ENCODE measurements around the gene IGF2BP1.

Gene IGF2BP1

DNA sequence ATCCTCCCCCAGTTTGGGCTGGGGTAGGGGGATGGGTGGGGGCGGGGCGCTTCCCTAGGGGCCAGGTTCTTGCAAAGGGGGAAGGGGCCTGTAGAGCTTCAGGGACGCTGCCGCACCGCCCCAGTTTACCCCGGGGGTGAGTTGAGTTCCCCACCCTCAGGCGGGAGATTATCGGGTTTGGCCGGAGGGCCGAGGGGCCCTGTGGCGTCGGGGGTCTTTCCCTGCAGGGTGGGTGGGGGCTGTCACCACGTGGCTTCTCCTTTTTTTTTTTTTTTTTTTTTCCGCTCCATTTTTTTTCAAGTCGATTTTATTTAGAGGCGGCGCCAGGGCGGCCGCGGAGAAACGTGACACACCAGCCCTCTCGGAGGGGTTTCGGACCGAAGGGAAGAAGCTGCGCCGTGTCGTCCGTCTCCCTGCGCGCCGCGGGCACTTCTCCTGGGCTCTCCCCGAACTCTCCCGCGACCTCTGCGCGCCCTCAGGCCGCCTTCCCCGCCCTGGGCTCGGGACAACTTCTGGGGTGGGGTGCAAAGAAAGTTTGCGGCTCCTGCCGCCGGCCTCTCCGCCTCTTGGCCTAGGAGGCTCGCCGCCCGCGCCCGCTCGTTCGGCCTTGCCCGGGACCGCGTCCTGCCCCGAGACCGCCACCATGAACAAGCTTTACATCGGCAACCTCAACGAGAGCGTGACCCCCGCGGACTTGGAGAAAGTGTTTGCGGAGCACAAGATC lies at the start of gene IGF2BP1:
IGF2BP1 (plus strand) TSS at position 283 of the 724 bp plus-strand sequence; CDS start at position 644, 361 bp downstream.
- peaks cover 20% of the 10 kb centered on the region for H3K4me1 ChIP-seq (ENCODE audit: control insufficient read depth, insufficient read depth, low read length)
- H3K27me3 ChIP-seq (ENCODE audit: control insufficient read depth, insufficient read depth, low read length) = no peaks in the 10 kb centered on the region
- peak within 1 kb of the TSS; percentile 98 for H3K4me3 ChIP-seq (ENCODE audit: low read depth, low read length)
- no peaks in the 10 kb centered on the region for H3K9me3 ChIP-seq (ENCODE audit: control insufficient read depth, insufficient read depth, low read length)
- H3K36me3 ChIP-seq (ENCODE audit: control insufficient read depth, insufficient read depth, low read length) = peaks cover 4% of the 10 kb centered on the region
- H3K9ac ChIP-seq (ENCODE audit: low read depth, low read length) = peak within 1 kb of the TSS; percentile 100

DNA sequence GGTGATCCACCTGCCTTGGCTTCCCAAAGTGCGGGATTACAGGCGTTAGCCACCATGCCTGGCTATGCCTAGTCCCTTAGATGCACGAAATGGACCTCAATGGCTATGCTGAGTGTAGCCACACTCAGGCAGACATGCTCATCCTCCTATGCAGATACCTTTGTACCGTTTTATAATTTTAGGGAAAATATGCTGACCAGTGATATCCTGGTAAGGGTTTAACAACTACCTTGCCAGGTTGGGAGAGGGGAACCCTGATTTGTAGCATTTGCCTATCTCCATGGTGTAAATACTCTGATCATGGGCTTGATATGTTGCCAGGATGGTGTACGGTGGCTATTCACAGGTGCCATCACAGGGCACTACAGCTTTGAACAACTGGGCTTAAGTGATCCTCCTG lies 45.6 kb upstream of the IGF2BP1 start:
- no peaks in the 10 kb centered on the region for H3K27me3 ChIP-seq (ENCODE audit: control insufficient read depth, insufficient read depth, low read length)
- peaks cover 6% of the 10 kb centered on the region for H3K4me1 ChIP-seq (ENCODE audit: control insufficient read depth, insufficient read depth, low read length)
- H3K36me3 ChIP-seq (ENCODE audit: control insufficient read depth, insufficient read depth, low read length) = no peaks in the 10 kb centered on the region
- no peak overlapping the region for H3K4me3 ChIP-seq (ENCODE audit: low read depth, low read length)
- no peaks in the 10 kb centered on the region for H3K9me3 ChIP-seq (ENCODE audit: control insufficient read depth, insufficient read depth, low read length)
- no peak overlapping the region for H3K9ac ChIP-seq (ENCODE audit: low read depth, low read length)

DNA sequence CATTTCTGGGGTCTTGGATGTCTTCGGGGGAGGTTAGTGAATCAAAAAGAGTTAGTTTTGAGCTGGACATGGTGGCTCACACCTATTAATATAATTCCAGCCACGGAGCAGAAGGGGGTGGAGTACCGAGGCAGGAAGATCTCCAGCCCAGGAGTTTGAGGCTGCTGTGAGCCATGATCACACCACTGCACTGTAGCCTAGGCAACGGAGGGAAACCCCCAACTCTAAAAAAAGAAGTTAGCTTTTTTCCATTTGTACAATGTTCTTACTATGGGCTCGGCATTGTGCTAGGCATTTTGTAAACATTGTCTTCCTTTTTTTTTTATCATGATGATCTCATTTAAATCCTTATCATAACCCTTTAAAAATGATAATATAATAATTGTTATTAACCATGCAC lies 44.3 kb upstream of the IGF2BP1 start:
- H3K4me3 ChIP-seq (ENCODE audit: low read depth, low read length) = no peak overlapping the region
- no peaks in the 10 kb centered on the region for H3K36me3 ChIP-seq (ENCODE audit: control insufficient read depth, insufficient read depth, low read length)
- no peaks in the 10 kb centered on the region for H3K27me3 ChIP-seq (ENCODE audit: control insufficient read depth, insufficient read depth, low read length)
- H3K4me1 ChIP-seq (ENCODE audit: control insufficient read depth, insufficient read depth, low read length) = peaks cover 6% of the 10 kb centered on the region
- H3K9me3 ChIP-seq (ENCODE audit: control insufficient read depth, insufficient read depth, low read length) = no peaks in the 10 kb centered on the region
- no peak overlapping the region for H3K9ac ChIP-seq (ENCODE audit: low read depth, low read length)

DNA sequence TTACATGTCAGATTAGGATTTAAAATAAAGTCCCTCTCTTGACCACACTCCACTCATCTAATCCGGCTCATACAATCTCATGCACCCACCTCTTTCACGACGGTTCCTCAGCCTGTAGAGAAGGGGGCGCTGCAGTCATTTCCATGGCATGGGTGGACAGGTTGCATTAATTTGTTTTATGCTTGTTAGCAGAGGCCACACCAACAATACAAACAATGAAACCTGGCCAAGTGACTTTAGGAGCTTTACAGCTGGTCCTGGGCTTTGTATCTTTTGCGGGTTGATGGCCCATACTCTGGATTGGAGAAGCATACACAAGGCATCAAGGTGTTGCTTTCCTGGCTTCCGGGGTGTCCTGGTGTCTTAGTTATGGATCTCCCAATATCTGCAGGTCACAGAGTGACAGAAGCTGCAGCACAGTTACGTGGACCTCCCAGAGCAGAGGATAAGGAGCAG lies 42.9 kb upstream of the IGF2BP1 start:
- no peaks in the 10 kb centered on the region for H3K9me3 ChIP-seq (ENCODE audit: control insufficient read depth, insufficient read depth, low read length)
- no peak overlapping the region for H3K4me3 ChIP-seq (ENCODE audit: low read depth, low read length)
- H3K4me1 ChIP-seq (ENCODE audit: control insufficient read depth, insufficient read depth, low read length) = peaks cover 6% of the 10 kb centered on the region
- no peaks in the 10 kb centered on the region for H3K27me3 ChIP-seq (ENCODE audit: control insufficient read depth, insufficient read depth, low read length)
- no peaks in the 10 kb centered on the region for H3K36me3 ChIP-seq (ENCODE audit: control insufficient read depth, insufficient read depth, low read length)
- no peak overlapping the region for H3K9ac ChIP-seq (ENCODE audit: low read depth, low read length)

DNA sequence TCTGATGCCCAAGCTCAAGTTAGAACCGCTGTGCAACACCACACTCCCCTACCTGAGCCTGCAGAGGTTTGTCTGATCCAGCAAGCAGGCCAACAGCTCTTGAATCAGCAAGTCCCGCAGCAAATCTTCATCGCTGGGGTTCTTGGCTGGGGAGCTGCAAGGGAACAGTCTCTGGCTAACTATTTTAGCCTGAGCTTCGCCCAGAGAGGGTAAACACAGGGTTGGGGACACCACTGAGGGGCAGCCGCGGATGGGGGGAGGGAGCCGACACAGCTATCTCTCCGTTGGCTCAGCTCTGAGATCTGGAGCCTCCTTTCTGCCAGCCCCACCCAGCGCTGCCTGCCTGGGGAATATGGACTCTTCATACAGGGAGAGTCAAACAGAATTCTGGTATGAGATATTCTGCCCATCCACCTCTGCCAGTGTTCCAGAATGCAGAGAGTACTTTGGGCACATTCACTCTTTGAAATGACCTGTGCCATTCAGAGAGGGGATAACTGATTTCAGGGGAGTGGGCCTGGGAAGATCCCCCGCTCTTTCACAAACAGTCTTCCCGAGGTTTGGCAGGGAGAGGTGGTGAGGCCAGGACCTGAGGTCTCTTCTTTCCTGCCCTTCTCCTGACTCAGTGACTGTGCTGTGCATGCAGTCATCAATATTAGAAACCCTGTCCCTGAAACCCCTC lies 36.2 kb upstream of the IGF2BP1 start:
- no peaks in the 10 kb centered on the region for H3K27me3 ChIP-seq (ENCODE audit: control insufficient read depth, insufficient read depth, low read length)
- H3K9ac ChIP-seq (ENCODE audit: low read depth, low read length) = no peak overlapping the region
- peaks cover 13% of the 10 kb centered on the region for H3K4me1 ChIP-seq (ENCODE audit: control insufficient read depth, insufficient read depth, low read length)
- no peaks in the 10 kb centered on the region for H3K36me3 ChIP-seq (ENCODE audit: control insufficient read depth, insufficient read depth, low read length)
- no peaks in the 10 kb centered on the region for H3K9me3 ChIP-seq (ENCODE audit: control insufficient read depth, insufficient read depth, low read length)
- H3K4me3 ChIP-seq (ENCODE audit: low read depth, low read length) = peak overlapping the region; percentile 10

DNA sequence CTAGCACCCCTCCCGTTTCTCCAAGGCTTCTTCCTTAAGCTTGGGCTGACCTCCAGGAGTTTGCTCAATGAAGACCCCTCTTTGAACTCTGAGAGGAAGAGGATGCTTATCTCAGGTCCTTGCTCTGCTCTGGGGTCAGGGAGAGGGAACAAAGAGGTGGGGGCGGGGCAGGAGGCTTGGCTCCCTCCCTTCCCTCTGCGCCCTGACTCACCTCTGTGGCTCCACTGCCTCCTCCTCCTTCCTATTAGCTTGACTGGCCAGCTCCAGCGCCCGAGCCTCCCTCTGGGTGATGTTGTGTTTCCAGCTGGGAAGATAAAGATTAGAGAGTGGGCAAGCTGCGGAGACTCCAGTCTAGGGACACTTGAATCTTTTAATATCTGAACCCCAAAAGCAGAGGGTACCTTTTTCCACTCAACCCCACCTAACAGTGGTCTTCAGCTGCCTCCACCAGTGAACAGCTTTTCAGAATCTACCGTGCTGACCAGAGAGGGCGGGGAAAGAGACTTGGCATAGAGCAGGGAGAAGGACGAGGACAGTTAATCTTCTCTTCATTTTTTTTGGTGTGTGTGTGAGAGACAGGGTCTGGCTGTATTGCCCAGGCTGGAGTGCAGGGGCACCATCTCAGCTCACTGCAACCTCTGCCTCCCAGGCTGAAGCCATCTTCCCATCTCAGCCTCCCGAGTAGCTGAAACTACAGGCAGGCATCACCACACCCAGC lies 35.5 kb upstream of the IGF2BP1 start:
- no peaks in the 10 kb centered on the region for H3K9me3 ChIP-seq (ENCODE audit: control insufficient read depth, insufficient read depth, low read length)
- no peaks in the 10 kb centered on the region for H3K27me3 ChIP-seq (ENCODE audit: control insufficient read depth, insufficient read depth, low read length)
- H3K4me3 ChIP-seq (ENCODE audit: low read depth, low read length) = peak overlapping the region; percentile 10
- H3K36me3 ChIP-seq (ENCODE audit: control insufficient read depth, insufficient read depth, low read length) = no peaks in the 10 kb centered on the region
- no peak overlapping the region for H3K9ac ChIP-seq (ENCODE audit: low read depth, low read length)
- peaks cover 13% of the 10 kb centered on the region for H3K4me1 ChIP-seq (ENCODE audit: control insufficient read depth, insufficient read depth, low read length)

DNA sequence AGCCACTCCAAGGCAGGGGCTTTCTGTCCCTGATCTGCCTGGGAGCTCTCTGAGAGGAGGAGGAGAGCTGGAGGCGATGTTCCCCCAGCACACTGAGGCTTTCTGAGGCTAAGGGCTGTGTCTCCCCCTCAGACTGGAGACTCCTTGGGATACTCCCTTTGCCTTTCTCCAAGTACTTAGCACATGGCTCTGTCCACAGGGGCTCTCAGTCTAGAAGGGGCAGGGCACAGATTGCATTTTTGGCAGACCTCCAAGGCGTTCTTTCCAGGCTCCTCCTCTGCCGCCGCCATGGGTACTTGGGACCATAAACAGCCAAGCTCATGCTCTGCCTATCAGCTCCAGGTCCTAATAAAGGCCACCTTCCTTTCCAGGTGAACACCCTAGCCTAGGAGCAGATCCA lies 27.0 kb upstream of the IGF2BP1 start:
- no peaks in the 10 kb centered on the region for H3K36me3 ChIP-seq (ENCODE audit: control insufficient read depth, insufficient read depth, low read length)
- peaks cover 2% of the 10 kb centered on the region for H3K27me3 ChIP-seq (ENCODE audit: control insufficient read depth, insufficient read depth, low read length)
- H3K9me3 ChIP-seq (ENCODE audit: control insufficient read depth, insufficient read depth, low read length) = no peaks in the 10 kb centered on the region
- peaks cover 16% of the 10 kb centered on the region for H3K4me1 ChIP-seq (ENCODE audit: control insufficient read depth, insufficient read depth, low read length)
- H3K9ac ChIP-seq (ENCODE audit: low read depth, low read length) = no peak overlapping the region
- H3K4me3 ChIP-seq (ENCODE audit: low read depth, low read length) = no peak overlapping the region

DNA sequence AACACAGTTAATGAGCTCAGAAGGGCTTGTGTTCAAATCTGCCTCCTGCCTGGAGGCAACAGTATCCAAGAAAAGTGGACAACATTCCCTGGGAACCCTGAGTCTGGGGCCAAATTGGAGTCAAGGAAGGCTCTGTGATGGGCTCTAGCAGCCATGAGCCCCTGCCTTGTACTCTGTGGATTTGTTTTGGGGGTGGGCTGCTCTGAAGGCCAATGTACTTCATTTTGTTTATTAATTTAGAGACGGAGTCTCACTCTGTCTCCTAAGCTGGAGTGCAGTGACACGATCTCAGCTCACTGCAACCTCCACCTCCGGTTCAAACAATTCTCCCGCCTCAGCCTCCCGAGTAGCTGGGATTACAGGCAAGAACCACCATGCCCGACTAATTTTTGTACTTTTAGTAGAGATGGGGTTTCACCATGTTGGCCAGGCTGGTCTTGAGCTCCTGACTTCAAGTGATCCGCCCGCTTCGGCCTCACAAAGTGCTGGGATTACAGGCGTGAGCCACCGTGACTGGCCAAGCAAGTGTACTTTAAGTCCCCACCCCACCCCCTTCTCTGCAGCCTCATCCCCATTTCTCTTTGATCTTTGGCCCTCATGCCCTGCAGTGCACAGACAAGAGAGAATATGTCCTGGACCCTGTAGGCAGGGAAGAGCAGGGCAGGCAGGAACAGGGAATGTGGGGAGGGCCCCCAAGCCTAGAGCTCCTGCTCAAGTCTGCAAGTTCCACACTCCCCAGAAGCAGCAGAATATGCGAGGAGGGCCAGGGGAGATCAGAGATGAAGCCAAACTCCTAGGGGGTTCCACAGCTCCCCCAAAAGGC lies 26.1 kb upstream of the IGF2BP1 start:
- peaks cover 2% of the 10 kb centered on the region for H3K27me3 ChIP-seq (ENCODE audit: control insufficient read depth, insufficient read depth, low read length)
- peaks cover 14% of the 10 kb centered on the region for H3K4me1 ChIP-seq (ENCODE audit: control insufficient read depth, insufficient read depth, low read length)
- no peak overlapping the region for H3K4me3 ChIP-seq (ENCODE audit: low read depth, low read length)
- no peaks in the 10 kb centered on the region for H3K36me3 ChIP-seq (ENCODE audit: control insufficient read depth, insufficient read depth, low read length)
- no peak overlapping the region for H3K9ac ChIP-seq (ENCODE audit: low read depth, low read length)
- no peaks in the 10 kb centered on the region for H3K9me3 ChIP-seq (ENCODE audit: control insufficient read depth, insufficient read depth, low read length)

DNA sequence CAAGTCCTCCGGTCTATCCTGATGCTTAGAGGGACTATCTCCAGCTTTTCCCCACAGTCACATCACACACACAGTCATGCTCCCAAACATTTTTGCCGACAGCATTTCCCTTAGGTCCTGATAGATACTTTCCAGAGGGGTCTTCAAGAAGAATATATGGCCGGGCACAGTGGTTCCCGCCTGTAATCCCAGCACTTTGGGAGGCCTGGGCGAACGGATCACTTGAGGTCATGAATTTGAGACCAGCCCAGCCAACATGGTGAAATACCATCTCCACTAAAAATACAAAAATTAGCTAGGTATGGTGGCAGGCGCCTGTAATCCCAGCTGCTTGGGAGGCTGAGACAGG lies 24.5 kb upstream of the IGF2BP1 start:
- no peak overlapping the region for H3K9ac ChIP-seq (ENCODE audit: low read depth, low read length)
- H3K9me3 ChIP-seq (ENCODE audit: control insufficient read depth, insufficient read depth, low read length) = no peaks in the 10 kb centered on the region
- peaks cover 14% of the 10 kb centered on the region for H3K4me1 ChIP-seq (ENCODE audit: control insufficient read depth, insufficient read depth, low read length)
- no peaks in the 10 kb centered on the region for H3K36me3 ChIP-seq (ENCODE audit: control insufficient read depth, insufficient read depth, low read length)
- H3K4me3 ChIP-seq (ENCODE audit: low read depth, low read length) = no peak overlapping the region
- H3K27me3 ChIP-seq (ENCODE audit: control insufficient read depth, insufficient read depth, low read length) = peaks cover 2% of the 10 kb centered on the region

DNA sequence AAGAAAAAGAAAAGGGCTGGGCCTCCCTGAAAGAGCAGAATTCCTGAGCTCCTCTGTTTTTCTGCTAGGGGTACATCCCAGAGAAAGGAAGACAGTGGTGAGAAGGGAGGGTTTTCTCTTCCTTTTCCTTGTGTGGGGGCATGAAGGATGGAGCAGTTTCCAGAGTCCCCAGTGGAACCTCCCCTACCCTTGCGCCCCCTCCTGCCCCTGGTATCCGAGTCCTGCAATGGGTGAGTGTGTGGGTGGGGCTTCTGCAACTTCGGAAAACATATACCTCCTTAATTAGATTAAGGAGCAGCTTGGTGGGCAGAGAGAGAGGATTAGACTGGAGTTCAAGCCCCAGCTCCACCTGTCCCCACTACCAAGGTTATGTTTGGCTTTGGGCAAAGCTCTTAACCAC lies 23.4 kb upstream of the IGF2BP1 start:
- Histone ChIP-seq H3K27me3 (ENCODE audit: control insufficient read depth, insufficient read depth, low read length) (peaks cover 2% of the 10 kb centered on the region), H3K36me3 (ENCODE audit: control insufficient read depth, insufficient read depth, low read length) (no peaks in the 10 kb centered on the region), H3K9ac (ENCODE audit: low read depth, low read length) (no peak overlapping the region), H3K4me3 (ENCODE audit: low read depth, low read length) (no peak overlapping the region), H3K4me1 (ENCODE audit: control insufficient read depth, insufficient read depth, low read length) (peaks cover 14% of the 10 kb centered on the region), H3K9me3 (ENCODE audit: control insufficient read depth, insufficient read depth, low read length) (no peaks in the 10 kb centered on the region)

DNA sequence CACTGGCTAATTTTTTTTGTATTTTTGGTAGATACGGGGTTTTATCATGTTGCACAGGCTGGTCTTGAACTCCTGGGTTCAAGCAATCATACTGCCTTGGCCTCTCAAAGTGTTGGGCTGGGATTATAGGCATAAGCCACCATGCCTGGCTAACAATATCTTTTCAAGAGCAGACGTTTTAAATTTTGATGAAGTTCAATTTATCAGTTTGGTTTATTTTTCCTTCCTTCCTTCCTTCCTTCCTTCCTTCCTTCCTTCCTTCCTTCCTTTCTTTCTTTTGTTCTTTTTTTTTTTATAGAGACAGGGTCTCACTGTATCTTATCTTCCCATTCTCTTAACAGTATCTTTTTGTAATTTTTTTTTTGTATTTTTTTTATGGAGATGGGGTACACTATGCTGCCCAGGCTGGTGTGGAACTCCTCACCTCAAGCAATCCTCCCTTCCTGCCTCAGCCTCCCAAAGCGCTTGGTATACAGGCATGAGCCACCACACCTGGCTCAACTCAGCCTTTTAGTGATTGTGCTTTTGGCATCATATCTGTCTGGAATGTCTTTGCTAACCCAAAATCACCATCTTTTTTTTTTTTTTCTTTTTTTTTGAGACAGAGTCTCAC lies 15.2 kb upstream of the IGF2BP1 start:
- H3K36me3 ChIP-seq (ENCODE audit: control insufficient read depth, insufficient read depth, low read length) = no peaks in the 10 kb centered on the region
- no peak overlapping the region for H3K4me3 ChIP-seq (ENCODE audit: low read depth, low read length)
- H3K4me1 ChIP-seq (ENCODE audit: control insufficient read depth, insufficient read depth, low read length) = no peaks in the 10 kb centered on the region
- H3K27me3 ChIP-seq (ENCODE audit: control insufficient read depth, insufficient read depth, low read length) = no peaks in the 10 kb centered on the region
- no peak overlapping the region for H3K9ac ChIP-seq (ENCODE audit: low read depth, low read length)
- no peaks in the 10 kb centered on the region for H3K9me3 ChIP-seq (ENCODE audit: control insufficient read depth, insufficient read depth, low read length)
